ENCODE results near the gene FBN3. TPM values are rescaled to one million over a fixed set of nuclear protein-coding genes. Genes with fewer than 3 reads are reported as not detected.

Gene FBN3
- total and polyA plus RNA-seq, 11 donors = 0.32 TPM; not detected in 10

GRCh38 chr19:8127311-8127710, 22.1 kb downstream of the FBN3 start:
- Histone ChIP-seq H3K27me3 (no peaks in the 10 kb centered on the region), H3K27ac (no peak overlapping the region), H3K4me1 (no peaks in the 10 kb centered on the region), H3K36me3 (no peaks in the 10 kb centered on the region), H3K9me3 (no peaks in the 10 kb centered on the region), H3K4me3 (no peak overlapping the region)
- TF ChIP-seq CTCF (IDR thresholded peaks at IDR 0.05) (no peak), POLR2A (IDR thresholded peaks at IDR 0.05) (no peak)
- no peak for ATAC-seq
- no peak for DNase-seq
- 80 to 89% (median 88%) methylated on average over 8 of the region's 8 CpGs for WGBS, 4 donors
- intact Hi-C loops (cut with DNase I) = no loop called here

- intact Hi-C loops (cut with DNase I) = no loop called here
- Histone ChIP-seq H3K4me3 (no peak overlapping the region), H3K27ac (no peak overlapping the region), H3K27me3 (no peaks in the 10 kb centered on the region), H3K36me3 (no peaks in the 10 kb centered on the region), H3K4me1 (no peaks in the 10 kb centered on the region), H3K9me3 (no peaks in the 10 kb centered on the region)
- DNase-seq (no peak), ATAC-seq (no peak)
- TF ChIP-seq POLR2A (IDR thresholded peaks at IDR 0.05) (no peak), CTCF (IDR thresholded peaks at IDR 0.05) (no peak)
- WGBS, 4 donors = 82 to 89% (median 89%) methylated on average over 17 to 18 of the region's 18 CpGs
Measured at GRCh38 chr19:8126511-8126910, 22.9 kb downstream of the FBN3 start.

GRCh38 chr19:8126008-8126407, 23.4 kb downstream of the FBN3 start:
- TF ChIP-seq POLR2A (IDR thresholded peaks at IDR 0.05) = no peak
- no peak for TF ChIP-seq CTCF (IDR thresholded peaks at IDR 0.05)
- Histone ChIP-seq H3K27ac (no peak overlapping the region), H3K9me3 (no peaks in the 10 kb centered on the region), H3K4me3 (no peak overlapping the region), H3K4me1 (no peaks in the 10 kb centered on the region), H3K27me3 (no peaks in the 10 kb centered on the region), H3K36me3 (no peaks in the 10 kb centered on the region)
- intact Hi-C loops (cut with DNase I) = no loop called here
- DNase-seq = no peak
- WGBS, 4 donors = 78 to 92% (median 87%) methylated on average over 15 of the region's 15 CpGs
- peak in 1 of 4 donors; percentile 17 for ATAC-seq

- Histone ChIP-seq H3K4me3 (no peak overlapping the region), H3K27me3 (no peaks in the 10 kb centered on the region), H3K27ac (no peak overlapping the region), H3K9me3 (no peaks in the 10 kb centered on the region), H3K36me3 (no peaks in the 10 kb centered on the region), H3K4me1 (no peaks in the 10 kb centered on the region)
- TF ChIP-seq POLR2A (IDR thresholded peaks at IDR 0.05) (no peak), CTCF (IDR thresholded peaks at IDR 0.05) (no peak)
- DNase-seq (no peak), ATAC-seq (no peak)
- intact Hi-C loops (cut with DNase I) = no loop called here
- WGBS, 4 donors = 85 to 91% (median 86%) methylated on average over 20 to 22 of the region's 22 CpGs
Measured at GRCh38 chr19:8123683-8124082, 25.7 kb downstream of the FBN3 start.

Data from heart left ventricle (tissue), 16 donors.